Keratinocyte (primary cell): Measurements from ENCODE around the gene AKR1C4. TPM values are rescaled to one million over a fixed set of nuclear protein-coding genes. Genes with fewer than 3 reads are reported as not detected.
"Not testable (repeated sequence)": the region's sequence is repeated elsewhere in the genome, so short reads cannot be mapped to it uniquely, and the experiment has no call there.

Source experiments
- DNase-seq: peaks from one replicate; pipeline ENCODE4 v3.0.0-alpha.2; 2011; ENCODE audit warnings: low read depth, missing footprints, low spot score
- FAIRE-seq: peaks from 2 replicates; lab custom pipeline; 2011; peaks lifted over from hg19 to GRCh38; lab: Jason Lieb, UNC
- H2AFZ ChIP-seq: 2 replicates; pipeline ENCODE4 v1.6.0; 2012; ENCODE audit warnings: low read length, control low read depth, inconsistent platforms; ENCODE audit not compliant: control insufficient read depth
- H3K27ac ChIP-seq: 2 replicates; pipeline ENCODE4 v1.5.1; 2011; ENCODE audit warnings: low read length; ENCODE audit not compliant: control insufficient read depth, insufficient read depth
- H3K27me3 ChIP-seq: 3 replicates; pipeline ENCODE4 v1.6.0; 2011; ENCODE audit warnings: low read length; ENCODE audit not compliant: control insufficient read depth, insufficient read depth; ENCODE audit errors: extremely low read depth
- H3K36me3 ChIP-seq, 2 experiments: 2 replicates in 1 of 2; 3 replicates in 1 of 2; pipeline ENCODE4 v1.5.1; 2011; ENCODE audit warnings: low read length in 2 of 2, mild to moderate bottlenecking in 1 of 2; ENCODE audit not compliant: control insufficient read depth in 2 of 2, insufficient read depth in 2 of 2; ENCODE audit errors: extremely low read depth in 1 of 2
- H3K4me1 ChIP-seq: 3 replicates; pipeline ENCODE4 v1.5.1; 2011; ENCODE audit warnings: low read length; ENCODE audit not compliant: control insufficient read depth, insufficient read depth; ENCODE audit errors: extremely low read depth
- H3K4me2 ChIP-seq: 3 replicates; pipeline ENCODE4 v1.6.0; 2011; ENCODE audit warnings: low read depth, low read length; ENCODE audit not compliant: control insufficient read depth, insufficient read depth; ENCODE audit errors: extremely low read depth
- H3K4me3 ChIP-seq, 3 experiments: fragments of 200-600 bp in 1 of 3; sonication (generic) in 1 of 3; 2 replicates in 2 of 3; 3 replicates in 1 of 3; pipeline ENCODE4 v1.5.1; 2011 to 2016; ENCODE audit warnings: low read length in 3 of 3, mild to moderate bottlenecking in 3 of 3, control low read depth in 2 of 3, inconsistent platforms in 1 of 3, low read depth in 1 of 3, mixed read lengths in 1 of 3, mixed run types in 1 of 3, moderate library complexity in 1 of 3; ENCODE audit not compliant: control insufficient read depth in 2 of 3, insufficient read depth in 2 of 3; ENCODE audit errors: extremely low read depth in 1 of 3
- H3K79me2 ChIP-seq: 2 replicates; pipeline ENCODE4 v1.6.0; 2012; ENCODE audit warnings: low read length; ENCODE audit not compliant: control insufficient read depth, insufficient read depth
- H3K9ac ChIP-seq: 3 replicates; pipeline ENCODE4 v1.6.0; 2011; ENCODE audit warnings: low read length; ENCODE audit not compliant: control insufficient read depth, insufficient read depth; ENCODE audit errors: extremely low read depth
- H3K9me1 ChIP-seq: 3 replicates; pipeline ENCODE4 v1.6.0; 2011; ENCODE audit warnings: low read length; ENCODE audit not compliant: control insufficient read depth, insufficient read depth; ENCODE audit errors: extremely low read depth
- H3K9me3 ChIP-seq: 2 replicates; pipeline ENCODE4 v1.5.1; 2012; ENCODE audit warnings: low read depth, low read length; ENCODE audit not compliant: control insufficient read depth
- H4K20me1 ChIP-seq: 3 replicates; pipeline ENCODE4 v1.6.0; 2011; ENCODE audit warnings: low read length; ENCODE audit not compliant: control insufficient read depth, insufficient read depth; ENCODE audit errors: extremely low read depth
- EZH2 ChIP-seq: IDR thresholded peaks from one replicate; pipeline ENCODE4 v1.6.1; 2012; ENCODE audit warnings: inconsistent platforms, mild to moderate bottlenecking, low read length, moderate library complexity
- dilution Hi-C: fragments of 300-500 bp; cut with MboI; formaldehyde crosslinking; loops from one replicate; pipeline ENCODE4 v1.7.0; 2020; ENCODE audit warnings: low sequenced_read_pairs; ENCODE audit not compliant: extremely low pct_ligation_motif_present
- polyA plus RNA-seq, 5 experiments: library from polyadenylated mRNA; depleted of rRNA in 3 of 5; stranded (reverse) in 3 of 5; stranded (forward) in 1 of 5; unstranded in 1 of 5; fragments of >200 nt; gene quantifications; 1 replicate in 1 of 5; 2 replicates in 3 of 5; 3 replicates in 1 of 5; pipeline versions ENCODE4 v1.2.1 to v1.2.3, GENCODE V29; 2011 to 2012; ENCODE audit warnings: missing spikeins in 2 of 5, low read depth in 1 of 5, low replicate concordance in 1 of 5
- TF ChIP-seq, protein P1 (sequence below), 3 experiments: IDR thresholded peaks in 1 of 3; conservative IDR thresholded peaks in 1 of 3; optimal IDR thresholded peaks in 1 of 3; 2 replicates in 2 of 3; 3 replicates in 1 of 3; pipeline versions ENCODE3 to v1.5.1; 2011; ENCODE audit warnings: low read length in 3 of 3, mild to moderate bottlenecking in 3 of 3, moderate library complexity in 2 of 3, control low read depth in 1 of 3, inconsistent platforms in 1 of 3; ENCODE audit not compliant: insufficient read depth in 2 of 3; ENCODE audit errors: extremely low read depth in 1 of 3

AKR1C4 gene
- polyA plus RNA-seq, 1 donor (not counting 4 experiments of a cell fraction or from before 2014, with no cell fraction given) = not detected

DNA sequence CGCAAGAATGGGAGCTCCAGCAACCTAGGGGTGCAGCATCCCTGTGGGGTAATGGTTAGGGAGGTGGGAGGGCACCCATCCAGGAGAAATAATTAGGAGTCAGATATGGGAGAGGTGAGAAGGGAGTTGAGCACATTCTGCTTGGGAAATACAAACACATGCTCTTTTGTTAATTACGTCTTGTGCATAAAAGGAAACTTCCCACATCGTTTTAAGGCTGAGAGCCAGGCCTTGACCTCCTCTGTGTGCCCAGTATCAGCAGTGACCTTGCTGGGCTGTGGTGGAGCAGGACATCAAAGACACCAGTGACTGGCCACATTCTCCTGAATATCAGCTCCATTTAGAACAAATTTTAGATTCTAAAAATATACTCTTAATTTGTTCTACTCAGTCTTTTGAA, 22.6 kb downstream of the AKR1C4 start:
- dilution Hi-C loops = no loop called here
- no peak overlapping the region for H3K4me2 ChIP-seq
- peaks cover 4% of the 10 kb centered on the region for H3K27me3 ChIP-seq
- no peak overlapping the region for H3K27ac ChIP-seq
- no peaks in the 10 kb centered on the region for H3K9me1 ChIP-seq
- no peaks in the 10 kb centered on the region for H3K9me3 ChIP-seq
- DNase-seq = no peak
- no peak overlapping the region for H2AFZ ChIP-seq
- TF ChIP-seq EZH2 = no peak
- TF ChIP-seq, protein P1, sequence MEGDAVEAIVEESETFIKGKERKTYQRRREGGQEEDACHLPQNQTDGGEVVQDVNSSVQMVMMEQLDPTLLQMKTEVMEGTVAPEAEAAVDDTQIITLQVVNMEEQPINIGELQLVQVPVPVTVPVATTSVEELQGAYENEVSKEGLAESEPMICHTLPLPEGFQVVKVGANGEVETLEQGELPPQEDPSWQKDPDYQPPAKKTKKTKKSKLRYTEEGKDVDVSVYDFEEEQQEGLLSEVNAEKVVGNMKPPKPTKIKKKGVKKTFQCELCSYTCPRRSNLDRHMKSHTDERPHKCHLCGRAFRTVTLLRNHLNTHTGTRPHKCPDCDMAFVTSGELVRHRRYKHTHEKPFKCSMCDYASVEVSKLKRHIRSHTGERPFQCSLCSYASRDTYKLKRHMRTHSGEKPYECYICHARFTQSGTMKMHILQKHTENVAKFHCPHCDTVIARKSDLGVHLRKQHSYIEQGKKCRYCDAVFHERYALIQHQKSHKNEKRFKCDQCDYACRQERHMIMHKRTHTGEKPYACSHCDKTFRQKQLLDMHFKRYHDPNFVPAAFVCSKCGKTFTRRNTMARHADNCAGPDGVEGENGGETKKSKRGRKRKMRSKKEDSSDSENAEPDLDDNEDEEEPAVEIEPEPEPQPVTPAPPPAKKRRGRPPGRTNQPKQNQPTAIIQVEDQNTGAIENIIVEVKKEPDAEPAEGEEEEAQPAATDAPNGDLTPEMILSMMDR (optimal IDR thresholded peaks at IDR 0.05 in 1 of 3, IDR thresholded peaks at IDR 0.05 in 1 of 3, conservative IDR thresholded peaks at IDR 0.05 in 1 of 3; ENCODE audit: extremely low read depth in 1 of 3, insufficient read depth in 2 of 3, low read length in 3 of 3) = no peak
- no peaks in the 10 kb centered on the region for H3K36me3 ChIP-seq
- no peak overlapping the region for H3K9ac ChIP-seq
- no peak overlapping the region for H3K4me3 ChIP-seq
- no peaks in the 10 kb centered on the region for H3K4me1 ChIP-seq
- FAIRE-seq = no peak
- H4K20me1 ChIP-seq = no peaks in the 10 kb centered on the region
- no peaks in the 10 kb centered on the region for H3K79me2 ChIP-seq

DNA sequence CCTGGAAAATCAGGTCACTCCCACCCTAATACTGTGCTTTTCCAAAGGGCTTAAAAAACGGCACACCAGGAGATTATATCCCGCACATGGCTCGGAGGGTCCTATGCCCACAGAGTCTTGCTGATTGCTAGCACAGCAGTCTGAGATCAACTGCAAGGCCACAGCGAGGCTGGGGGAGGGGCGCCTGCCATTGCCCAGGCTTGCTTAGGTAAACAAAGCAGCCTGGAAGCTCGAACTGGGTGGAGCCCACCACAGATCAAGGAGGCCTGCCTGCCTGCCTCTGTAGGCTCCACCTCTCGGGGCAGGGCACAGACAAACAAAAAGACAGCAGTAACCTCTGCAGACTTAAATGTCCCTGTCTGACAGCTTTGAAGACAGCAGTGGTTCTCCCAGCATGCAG, 26.3 kb downstream of the AKR1C4 start:
- H4K20me1 ChIP-seq, H3K9ac ChIP-seq, H3K4me1 ChIP-seq, H3K36me3 ChIP-seq, H3K27me3 ChIP-seq, H3K9me3 ChIP-seq, H3K4me3 ChIP-seq, FAIRE-seq, dilution Hi-C loops, H3K9me1 ChIP-seq, H2AFZ ChIP-seq, H3K4me2 ChIP-seq, H3K79me2 ChIP-seq, DNase-seq, H3K27ac ChIP-seq: not testable (repeated sequence)

DNA sequence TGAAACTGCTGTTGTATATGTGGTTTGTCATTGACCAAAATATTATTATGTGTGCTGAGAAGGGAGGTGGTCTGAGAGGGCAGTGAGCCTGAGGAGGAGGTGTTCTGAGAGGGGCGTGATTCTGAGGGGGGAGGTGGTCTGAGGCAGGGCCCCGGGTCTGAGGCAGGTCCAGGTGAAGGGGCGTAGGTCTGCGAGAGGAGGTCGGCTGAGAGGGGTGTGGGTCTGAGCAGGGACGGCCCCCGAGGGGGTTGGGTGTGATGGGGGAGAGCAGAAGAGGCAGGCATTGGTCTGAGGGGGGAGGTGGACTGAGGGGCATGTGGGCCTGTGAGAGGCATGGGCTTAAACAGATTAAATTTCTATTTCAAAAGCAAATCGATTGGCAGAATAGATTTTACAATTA, 32.4 kb downstream of the AKR1C4 start:
- no peak for DNase-seq
- Histone ChIP-seq H3K79me2 (no peaks in the 10 kb centered on the region), H3K9me3 (no peaks in the 10 kb centered on the region), H3K9me1 (no peaks in the 10 kb centered on the region), H3K4me3 (no peak overlapping the region), H3K4me1 (no peaks in the 10 kb centered on the region), H4K20me1 (no peaks in the 10 kb centered on the region), H3K27me3 (no peaks in the 10 kb centered on the region), H3K4me2 (no peak overlapping the region), H3K27ac (no peak overlapping the region), H3K9ac (no peak overlapping the region), H2AFZ (no peak overlapping the region), H3K36me3 (no peaks in the 10 kb centered on the region)
- dilution Hi-C loops = no loop called here
- TF ChIP-seq, protein P1 (optimal IDR thresholded peaks at IDR 0.05 in 1 of 3, IDR thresholded peaks at IDR 0.05 in 1 of 3, conservative IDR thresholded peaks at IDR 0.05 in 1 of 3; ENCODE audit: extremely low read depth in 1 of 3, insufficient read depth in 2 of 3, low read length in 3 of 3) = no peak
- TF ChIP-seq EZH2 = no peak
- FAIRE-seq = no peak
